Measurements from ENCODE around the gene CAMK4. TPM values are rescaled to one million over a fixed set of nuclear protein-coding genes. Genes with fewer than 3 reads are reported as not detected.

CAMK4 gene
- total RNA-seq, 1 experiment from 2014 or later = 10.2 TPM

GRCh38 chr5:111502956-111503355, 278.8 kb downstream of the CAMK4 start:
- no peak for DNase-seq (ENCODE audit: low read depth, low spot score)

More at GRCh38 chr5:111502956-111503355, 278.8 kb downstream of the CAMK4 start:
- peaks cover 16% of the 10 kb centered on the region; the same call in 1 of the 2 replicates for H3K79me2 ChIP-seq (ENCODE audit: insufficient read depth, low read length)
- H3K36me3 ChIP-seq (ENCODE audit: control insufficient read depth in 1 of 2, insufficient read depth in 2 of 2, low read length in 2 of 2) = peaks cover 7 to 10% of the 10 kb centered on the region in 2 experiments; a peak in 3 of 4 replicates
- H3K9ac ChIP-seq (ENCODE audit: low read length) = no peak overlapping the region
- H4K20me1 ChIP-seq (ENCODE audit: insufficient read depth) = no peaks in the 10 kb centered on the region
- BruUV-seq (replicated peaks) = no TSS peak
- no peak overlapping the region for H3K4me2 ChIP-seq (ENCODE audit: low read length)
- CTCF ChIA-PET = no interaction called here
- H3K9me3 ChIP-seq (ENCODE audit: control insufficient read depth in 1 of 2, insufficient read depth in 1 of 2, low read depth in 1 of 2, low read length in 2 of 2) = no peaks in the 10 kb centered on the region
- RAD21 ChIA-PET (ENCODE audit: low non-redundant PET in 1 of 2, low total read pairs in 2 of 2, uncharacterized antibody in 2 of 2, unreplicated experiment in 2 of 2) = no interaction called here
- no peaks in the 10 kb centered on the region for H3K27me3 ChIP-seq (ENCODE audit: insufficient read depth, low read length)
- intact Hi-C loops (cut with micrococcal nuclease) = no loop called here
- no peak for TF ChIP-seq POLR2AphosphoS5 (IDR thresholded peaks at IDR 0.05; ENCODE audit: low read depth, low read length)
- no peak for TF ChIP-seq CBX3 (IDR thresholded peaks at IDR 0.05; ENCODE audit: low read depth)
- no peak for TF ChIP-seq EGR1 (IDR thresholded peaks at IDR 0.05; ENCODE audit: low read depth)
- no peak for TF ChIP-seq SRF (IDR thresholded peaks at IDR 0.05; ENCODE audit: low read depth)
- TF ChIP-seq REST (IDR thresholded peaks at IDR 0.05; ENCODE audit: low read depth) = no peak
- no peak for TF ChIP-seq ZBTB33 (IDR thresholded peaks at IDR 0.05; ENCODE audit: extremely low read depth, insufficient replicate concordance, low read length)
- no peak for TF ChIP-seq FOSL1 (IDR thresholded peaks at IDR 0.05; ENCODE audit: low read depth)
- TF ChIP-seq CTCF (IDR thresholded peaks at IDR 0.05 in 2 of 3, conservative IDR thresholded peaks at IDR 0.05 in 1 of 3; ENCODE audit: borderline replicate concordance in 1 of 3, insufficient read depth in 1 of 3, low read depth in 2 of 3, low read length in 2 of 3) = no peak
- no peak for TF ChIP-seq POLR2A (IDR thresholded peaks at IDR 0.05; ENCODE audit: borderline replicate concordance, extremely low read depth, insufficient read depth, insufficient read length)
- no peak for TF ChIP-seq EZH2phosphoT487 (IDR thresholded peaks at IDR 0.05; ENCODE audit: borderline replicate concordance)
- no peak for TF ChIP-seq CEBPB (IDR thresholded peaks at IDR 0.05; ENCODE audit: low read depth)
- TF ChIP-seq ZNF274 (IDR thresholded peaks at IDR 0.05; ENCODE audit: low read depth, low read length) = no peak
- TF ChIP-seq SP1 (IDR thresholded peaks at IDR 0.05; ENCODE audit: low read depth) = no peak
- no peak for TF ChIP-seq YY1 (IDR thresholded peaks at IDR 0.05; ENCODE audit: extremely low read depth, insufficient replicate concordance, low read depth, low read length)
- no peak overlapping the region for H3K4me3 ChIP-seq (replicated peaks in 1 of 2; ENCODE audit: low read depth in 1 of 2, low read length in 2 of 2)
- H3K9me2 ChIP-seq (ENCODE audit: insufficient read depth) = no peaks in the 10 kb centered on the region
- no peak overlapping the region for H2AFZ ChIP-seq (ENCODE audit: low read depth, low read length, poor library complexity, severe bottlenecking)
- POLR2A ChIA-PET = no interaction called here
- H3K4me1 ChIP-seq (ENCODE audit: control insufficient read depth in 1 of 2, insufficient read depth in 2 of 2, low read length in 2 of 2) = no peaks in the 10 kb centered on the region
- ATAC-seq = no peak
- no peak overlapping the region for H3K27ac ChIP-seq (ENCODE audit: low read depth, low read length)

Data from HCT116 (cell line).